IMR-90 (cell line): Measurements from ENCODE around the gene DSCAML1. TPM values are rescaled to one million over a fixed set of nuclear protein-coding genes. Genes with fewer than 3 reads are reported as not detected.

Experiments used
- ATAC-seq: fragments of 200-7000 bp; cut with Tn5 transposase; 2 replicates; pipeline ENCODE4 v1.9.1; 2020; ENCODE audit warnings: low read depth, mild to moderate bottlenecking, moderate library complexity
- BruUV-seq: library from RNA; stranded (reverse); fragments of 400-500 nt; replicated peaks from 2 replicates; lab custom pipeline; 2021; lab: Mats Ljungman, UMichigan
- CTCF ChIA-PET: fragments of 300-600 bp; formaldehyde crosslinking; extraction: SDS; loops from one replicate; lab custom pipeline; 2021; ENCODE audit warnings: antibody characterized with exemption; lab: Yijun Ruan, JAX
- POLR2A ChIA-PET: fragments of 300-600 bp; sonication (Branson Sonifier 250); formaldehyde crosslinking; loops from one replicate; lab custom pipeline; 2022; ENCODE audit warnings: antibody characterized with exemption; ENCODE audit not compliant: unreplicated experiment; lab: Charles Lee
- DNase-seq: peaks from one replicate; pipeline ENCODE4 v3.0.0; 2013
- H2AFZ ChIP-seq: replicated peaks from 2 replicates; pipeline ENCODE3; 2013; ENCODE audit warnings: low read length, mild to moderate bottlenecking; ENCODE audit not compliant: poor library complexity
- H2AK5ac ChIP-seq: 2 replicates; pipeline ENCODE4 v1.6.1; 2013; ENCODE audit warnings: low read depth, low read length, inconsistent platforms
- H2AK9ac ChIP-seq: replicated peaks from 2 replicates; pipeline ENCODE3; 2013; ENCODE audit warnings: mild to moderate bottlenecking, low read depth, low read length, moderate library complexity; ENCODE audit not compliant: poor library complexity
- H2BK120ac ChIP-seq: 2 replicates; pipeline ENCODE4 v1.6.1; 2013; ENCODE audit warnings: low read depth, low read length, inconsistent platforms
- H2BK15ac ChIP-seq: 3 replicates; pipeline ENCODE4 v1.6.1; 2013; ENCODE audit warnings: low read depth, low read length, inconsistent platforms
- H2BK20ac ChIP-seq: 2 replicates; pipeline ENCODE4 v1.6.1; 2013; ENCODE audit warnings: low read depth, mild to moderate bottlenecking, inconsistent platforms, low read length, moderate library complexity
- H2BK5ac ChIP-seq: 2 replicates; pipeline ENCODE4 v1.6.1; 2013; ENCODE audit warnings: mild to moderate bottlenecking, low read depth, low read length, inconsistent platforms; ENCODE audit not compliant: poor library complexity, severe bottlenecking
- H3K14ac ChIP-seq: replicated peaks from 2 replicates; pipeline ENCODE4 v1.6.1; 2013; ENCODE audit warnings: low read depth, low read length, inconsistent platforms
- H3K18ac ChIP-seq: 2 replicates; pipeline ENCODE4 v1.6.1; 2013; ENCODE audit warnings: low read depth, low read length, control low read depth
- H3K23ac ChIP-seq: 2 replicates; pipeline ENCODE4 v1.6.1; 2013; ENCODE audit warnings: low read depth, low read length, inconsistent platforms
- H3K27ac ChIP-seq: 2 replicates; pipeline ENCODE4 v1.5.1; 2013; ENCODE audit warnings: mild to moderate bottlenecking, control low read depth, low read length; ENCODE audit not compliant: insufficient read depth
- H3K27me3 ChIP-seq: 2 replicates; pipeline ENCODE4 v1.6.1; 2013; ENCODE audit warnings: low read length; ENCODE audit not compliant: control insufficient read depth, insufficient read depth
- H3K36me3 ChIP-seq: 2 replicates; pipeline ENCODE4 v1.6.1; 2013; ENCODE audit warnings: low read length, mixed read lengths; ENCODE audit not compliant: control insufficient read depth, insufficient read depth
- H3K4ac ChIP-seq: 2 replicates; pipeline ENCODE4 v1.6.1; 2013; ENCODE audit warnings: low read depth, low read length, inconsistent platforms
- H3K4me1 ChIP-seq: 2 replicates; pipeline ENCODE4 v1.6.1; 2013; ENCODE audit warnings: low read length, mixed read lengths; ENCODE audit not compliant: control insufficient read depth, insufficient read depth
- H3K4me2 ChIP-seq: 2 replicates; pipeline ENCODE4 v1.6.1; 2013; ENCODE audit warnings: low read depth, mild to moderate bottlenecking, control low read depth, low read length, moderate library complexity
- H3K4me3 ChIP-seq: 2 replicates; pipeline ENCODE4 v1.5.1; 2013; ENCODE audit warnings: low read depth, mild to moderate bottlenecking, control low read depth, low read length, moderate library complexity; ENCODE audit not compliant: insufficient read depth
- H3K56ac ChIP-seq: 2 replicates; pipeline ENCODE4 v1.6.1; 2013; ENCODE audit warnings: low read length, inconsistent platforms; ENCODE audit not compliant: insufficient read depth; ENCODE audit errors: extremely low read depth
- H3K79me1 ChIP-seq, 2 experiments: 2 replicates each; pipeline ENCODE4 v1.6.1; 2013; ENCODE audit warnings: low read length in 2 of 2, inconsistent platforms in 1 of 2, low read depth in 1 of 2
- H3K9ac ChIP-seq: 2 replicates; pipeline ENCODE4 v1.6.1; 2013; ENCODE audit warnings: low read depth, low read length, control low read depth
- H3K9me1 ChIP-seq: 2 replicates; pipeline ENCODE4 v1.6.1; 2013; ENCODE audit warnings: low read length, inconsistent platforms; ENCODE audit not compliant: insufficient read depth
- H3K9me3 ChIP-seq: 2 replicates; pipeline ENCODE4 v1.6.1; 2013; ENCODE audit warnings: low read length; ENCODE audit not compliant: control insufficient read depth, insufficient read depth
- H4K20me1 ChIP-seq: 2 replicates; pipeline ENCODE4 v1.6.1; 2013; ENCODE audit warnings: low read length, inconsistent platforms; ENCODE audit not compliant: insufficient read depth
- H4K5ac ChIP-seq: 2 replicates; pipeline ENCODE4 v1.6.1; 2013; ENCODE audit warnings: mild to moderate bottlenecking, low read depth, low read length, control low read depth
- H4K8ac ChIP-seq, 2 experiments: 2 replicates each; pipeline ENCODE4 v1.6.1; 2013; ENCODE audit warnings: low read depth in 2 of 2, low read length in 2 of 2, control low read depth in 1 of 2, inconsistent platforms in 1 of 2
- H4K91ac ChIP-seq: 2 replicates; pipeline ENCODE4 v1.6.1; 2013; ENCODE audit warnings: low read depth, low read length, inconsistent platforms; ENCODE audit not compliant: insufficient read depth
- CEBPB ChIP-seq: IDR thresholded peaks from 2 replicates; pipeline ENCODE4 v1.6.1; 2012; ENCODE audit warnings: low read depth, low read length, improper control_type of control experiment
- CHD1 ChIP-seq: IDR thresholded peaks from 2 replicates; pipeline ENCODE4 v1.6.1; 2012; ENCODE audit warnings: low read depth, low read length, improper control_type of control experiment
- FOS ChIP-seq: fragments of 150-350 bp; IDR thresholded peaks from 2 replicates; pipeline ENCODE4 v1.6.1; 2016; ENCODE audit warnings: low read depth, low read length
- MAFK ChIP-seq: IDR thresholded peaks from 2 replicates; pipeline ENCODE4 v1.6.1; 2012; ENCODE audit warnings: low read depth, low read length, improper control_type of control experiment
- MXI1 ChIP-seq: IDR thresholded peaks from 2 replicates; pipeline ENCODE4 v1.6.1; 2012; ENCODE audit warnings: low read depth, mild to moderate bottlenecking, low read length, moderate library complexity, borderline replicate concordance
- NFE2L2 ChIP-seq: fragments of 150-350 bp; IDR thresholded peaks from 2 replicates; pipeline ENCODE4 v1.6.1; 2016; ENCODE audit warnings: low read depth, mild to moderate bottlenecking, low read length
- POLR2A ChIP-seq: IDR thresholded peaks from 2 replicates; pipeline ENCODE4 v1.6.1; 2012; ENCODE audit warnings: mild to moderate bottlenecking, low read depth, low read length
- RCOR1 ChIP-seq: IDR thresholded peaks from 2 replicates; pipeline ENCODE4 v1.6.1; 2012; ENCODE audit warnings: mild to moderate bottlenecking, low read length, improper control_type of control experiment; ENCODE audit not compliant: insufficient replicate concordance
- RFX5 ChIP-seq: IDR thresholded peaks from 2 replicates; pipeline ENCODE4 v1.8.0; 2012; ENCODE audit warnings: low read depth, mild to moderate bottlenecking, low read length, moderate library complexity
- SMC3 ChIP-seq: fragments of 150-350 bp; IDR thresholded peaks from 2 replicates; pipeline ENCODE4 v1.6.1; 2016; ENCODE audit warnings: low read depth, mild to moderate bottlenecking, antibody characterized with exemption, low read length, moderate library complexity
- WGBS, 2 experiments: methylation state at CpG; one replicate each; pipeline versions ENCODE4 v1.1.5 to v1.1.7; 2013; ENCODE audit warnings: missing lambda C conversion rate in 2 of 2; ENCODE audit not compliant: insufficient read length in 1 of 2; ENCODE audit errors: extremely low coverage in 2 of 2; 5-methylcytosine and 5-hydroxymethylcytosine counted together
- dilution Hi-C: fragments of 300-500 bp; cut with HindIII; formaldehyde crosslinking; loops from one replicate; pipeline ENCODE4 v1.14.3; 2018; ENCODE audit warnings: low sequenced_read_pairs; ENCODE audit not compliant: unreplicated experiment
- in situ Hi-C: fragments of 300-500 bp; cut with MboI; formaldehyde crosslinking; loops from 3 replicates; pipeline ENCODE4 v1.14.3; 2019; ENCODE audit warnings: low sequenced_read_pairs, inconsistent platforms, mixed read lengths
- intact Hi-C: fragments of 100-400 bp; cut with micrococcal nuclease; formaldehyde crosslinking; loops from 2 replicates; pipeline ENCODE4 v1.10.0; 2022
- polyA plus RNA-seq, 3 experiments: library from polyadenylated mRNA; depleted of rRNA; stranded (reverse); fragments of >200 nt; gene quantifications; 2 replicates each; pipeline ENCODE4 v1.2.3, GENCODE V29; 2012; ENCODE audit warnings: low replicate concordance in 1 of 3
- total RNA-seq: library from RNA; depleted of rRNA; stranded (reverse); fragments of >200 nt; gene quantifications from 2 replicates; pipeline ENCODE4 v1.2.3, GENCODE V29; 2012
- TF ChIP-seq, protein P1 (sequence below): fragments of 150-350 bp; IDR thresholded peaks from 2 replicates; pipeline ENCODE4 v1.6.1; 2017; ENCODE audit warnings: mild to moderate bottlenecking, antibody characterized with exemption, low read length, low read depth
- TF ChIP-seq, protein P2 (sequence below): fragments of 150-350 bp; IDR thresholded peaks from 2 replicates; pipeline ENCODE4 v1.6.1; 2016; ENCODE audit warnings: low read depth, mild to moderate bottlenecking, low read length, moderate library complexity, borderline replicate concordance

DSCAML1 gene
- total and polyA plus RNA-seq, 2 of the 4 experiments (the other 2 are of a cell fraction): not detected

- POLR2A ChIA-PET: no interaction called here
These were observed 139.2 kb downstream of the DSCAML1 start for GRCh38 chr11:117657794-117658193.

More at GRCh38 chr11:117657794-117658193, 139.2 kb downstream of the DSCAML1 start:
- Histone ChIP-seq H3K9me1 (no peaks in the 10 kb centered on the region), H3K4me1 (no peaks in the 10 kb centered on the region), H3K18ac (no peak overlapping the region), H3K23ac (no peak overlapping the region), H3K9me3 (no peaks in the 10 kb centered on the region), H3K56ac (no peak overlapping the region), H3K36me3 (no peaks in the 10 kb centered on the region), H2BK15ac (no peak overlapping the region), H4K8ac (no peak overlapping the region), H3K27me3 (peaks cover 3% of the 10 kb centered on the region), H3K9ac (no peak overlapping the region), H2BK20ac (no peak overlapping the region), H2AFZ (no peak overlapping the region), H2BK5ac (no peak overlapping the region), H3K14ac (no peak overlapping the region), H2BK120ac (no peak overlapping the region), H2AK9ac (no peak overlapping the region), H3K4me2 (no peak overlapping the region), H4K91ac (no peak overlapping the region), H3K4me3 (no peak overlapping the region), H3K79me1 (no peaks in the 10 kb centered on the region), H2AK5ac (no peak overlapping the region), H4K5ac (no peak overlapping the region), H3K27ac (no peak overlapping the region), H3K4ac (no peak overlapping the region), H4K20me1 (no peaks in the 10 kb centered on the region)
- ATAC-seq (no peak), DNase-seq (no peak)
- intact Hi-C loops (no loop called here), in situ Hi-C loops (no loop called here), dilution Hi-C loops (no loop called here)
- no TSS peak for BruUV-seq
- TF ChIP-seq SMC3 (no peak), RCOR1 (no peak), CHD1 (no peak), MXI1 (no peak), POLR2A (no peak), CEBPB (no peak), NFE2L2 (no peak), RFX5 (no peak), FOS (no peak), MAFK (no peak)
- TF ChIP-seq, protein P1, sequence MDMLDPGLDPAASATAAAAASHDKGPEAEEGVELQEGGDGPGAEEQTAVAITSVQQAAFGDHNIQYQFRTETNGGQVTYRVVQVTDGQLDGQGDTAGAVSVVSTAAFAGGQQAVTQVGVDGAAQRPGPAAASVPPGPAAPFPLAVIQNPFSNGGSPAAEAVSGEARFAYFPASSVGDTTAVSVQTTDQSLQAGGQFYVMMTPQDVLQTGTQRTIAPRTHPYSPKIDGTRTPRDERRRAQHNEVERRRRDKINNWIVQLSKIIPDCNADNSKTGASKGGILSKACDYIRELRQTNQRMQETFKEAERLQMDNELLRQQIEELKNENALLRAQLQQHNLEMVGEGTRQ: no peak
- TF ChIP-seq, protein P2, sequence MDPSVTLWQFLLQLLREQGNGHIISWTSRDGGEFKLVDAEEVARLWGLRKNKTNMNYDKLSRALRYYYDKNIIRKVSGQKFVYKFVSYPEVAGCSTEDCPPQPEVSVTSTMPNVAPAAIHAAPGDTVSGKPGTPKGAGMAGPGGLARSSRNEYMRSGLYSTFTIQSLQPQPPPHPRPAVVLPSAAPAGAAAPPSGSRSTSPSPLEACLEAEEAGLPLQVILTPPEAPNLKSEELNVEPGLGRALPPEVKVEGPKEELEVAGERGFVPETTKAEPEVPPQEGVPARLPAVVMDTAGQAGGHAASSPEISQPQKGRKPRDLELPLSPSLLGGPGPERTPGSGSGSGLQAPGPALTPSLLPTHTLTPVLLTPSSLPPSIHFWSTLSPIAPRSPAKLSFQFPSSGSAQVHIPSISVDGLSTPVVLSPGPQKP: no peak
- CTCF ChIA-PET: no interaction called here
- 44% methylated on average over 7 of the region's 7 CpGs; no CpG with 5 or more reads in 1 of the 2 experiments for WGBS, 2 experiments
